Vagina (tissue), 2 donors: ENCODE measurements around the gene SSBP2.

Source experiments
- POLR2A ChIP-seq, 2 donors: fragments of 450-650 bp; IDR thresholded peaks; one replicate each; pipeline ENCODE4 v1.6.1; 2017; ENCODE audit warnings: antibody characterized with exemption in 2 of 2, mild to moderate bottlenecking in 2 of 2, moderate library complexity in 2 of 2
- POLR2AphosphoS5 ChIP-seq, 2 donors: sonication (generic); formaldehyde crosslinking; IDR thresholded peaks; one replicate each; pipeline ENCODE4 v1.9.0; 2017; ENCODE audit warnings: antibody characterized with exemption in 2 of 2, mild to moderate bottlenecking in 2 of 2, low read depth in 1 of 2; ENCODE audit not compliant: insufficient read depth in 1 of 2
- TF ChIP-seq, protein P1 (sequence below), 3 experiments: fragments of 450-650 bp in 2 of 3; fragments of 200-600 bp in 1 of 3; sonication (generic) in 1 of 3; IDR thresholded peaks; one replicate each; pipeline ENCODE4 v1.5.1; 2017 to 2019; ENCODE audit warnings: antibody characterized with exemption in 3 of 3, mild to moderate bottlenecking in 2 of 3, moderate library complexity in 2 of 3

DNA sequence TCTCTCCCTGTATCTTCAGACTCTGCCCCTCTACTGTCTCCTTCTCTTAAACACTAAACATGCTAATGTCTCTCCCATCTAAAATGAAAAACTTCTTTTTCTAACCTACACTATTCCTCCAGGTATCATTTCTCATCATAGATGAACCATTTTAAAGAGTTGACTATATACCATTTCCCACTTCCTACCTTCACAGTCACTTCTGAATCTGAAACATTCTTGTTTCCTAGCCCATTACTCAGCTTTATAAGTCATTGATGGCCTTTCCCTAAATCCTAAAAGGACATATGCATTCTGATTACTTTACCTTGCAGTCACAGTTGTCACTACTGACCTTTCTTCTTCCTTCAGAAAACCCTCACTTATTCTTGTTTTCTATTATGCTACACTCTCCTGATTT is 118.2 kb downstream of the SSBP2 start:
- TF ChIP-seq, protein P1, sequence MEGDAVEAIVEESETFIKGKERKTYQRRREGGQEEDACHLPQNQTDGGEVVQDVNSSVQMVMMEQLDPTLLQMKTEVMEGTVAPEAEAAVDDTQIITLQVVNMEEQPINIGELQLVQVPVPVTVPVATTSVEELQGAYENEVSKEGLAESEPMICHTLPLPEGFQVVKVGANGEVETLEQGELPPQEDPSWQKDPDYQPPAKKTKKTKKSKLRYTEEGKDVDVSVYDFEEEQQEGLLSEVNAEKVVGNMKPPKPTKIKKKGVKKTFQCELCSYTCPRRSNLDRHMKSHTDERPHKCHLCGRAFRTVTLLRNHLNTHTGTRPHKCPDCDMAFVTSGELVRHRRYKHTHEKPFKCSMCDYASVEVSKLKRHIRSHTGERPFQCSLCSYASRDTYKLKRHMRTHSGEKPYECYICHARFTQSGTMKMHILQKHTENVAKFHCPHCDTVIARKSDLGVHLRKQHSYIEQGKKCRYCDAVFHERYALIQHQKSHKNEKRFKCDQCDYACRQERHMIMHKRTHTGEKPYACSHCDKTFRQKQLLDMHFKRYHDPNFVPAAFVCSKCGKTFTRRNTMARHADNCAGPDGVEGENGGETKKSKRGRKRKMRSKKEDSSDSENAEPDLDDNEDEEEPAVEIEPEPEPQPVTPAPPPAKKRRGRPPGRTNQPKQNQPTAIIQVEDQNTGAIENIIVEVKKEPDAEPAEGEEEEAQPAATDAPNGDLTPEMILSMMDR (IDR thresholded peaks at IDR 0.05): no peak
- TF ChIP-seq POLR2AphosphoS5 (IDR thresholded peaks at IDR 0.05; ENCODE audit: insufficient read depth in 1 of 2, low read depth in 1 of 2) (no peak), POLR2A (IDR thresholded peaks at IDR 0.05) (no peak)
